HT1080 (cell line): Measurements from ENCODE around the gene KIF4B. TPM values are rescaled to one million over a fixed set of nuclear protein-coding genes. Genes with fewer than 3 reads are reported as not detected.
A peak's percentile ranks its signal among the peaks of the same experiment; 100 is the strongest.

ENCODE experiments used
- DNase-seq: peaks from one replicate; pipeline ENCODE4 v3.0.0-alpha.2; 2015; ENCODE audit warnings: low read depth
- total RNA-seq: library from RNA; depleted of rRNA; stranded (reverse); fragments of >200 nt; shearing (Covaris generic); gene quantifications from 2 replicates; pipeline ENCODE4 v1.2.3, GENCODE V29; 2014; rRNA removed

The KIF4B gene
- total RNA-seq, 1 experiment from 2014 or later, result not detected

- no peak for DNase-seq
Observed at GRCh38 chr5:155050384-155051019, 36.9 kb downstream of the KIF4B start.

- DNase-seq, result peak; percentile 17
Observed at GRCh38 chr5:155052532-155052931, 39.0 kb downstream of the KIF4B start.

- DNase-seq, result no peak
Observed at GRCh38 chr5:155053501-155053900, 39.9 kb downstream of the KIF4B start.

- no peak for DNase-seq
Observed at GRCh38 chr5:155056644-155057269, 43.2 kb downstream of the KIF4B start.

- DNase-seq, result no peak
Observed at GRCh38 chr5:155057626-155058025, 44.1 kb downstream of the KIF4B start.

- DNase-seq, result no peak
Observed at GRCh38 chr5:155064580-155064979, 51.0 kb downstream of the KIF4B start.

- DNase-seq, result no peak
Observed at GRCh38 chr5:155066886-155067595, 53.5 kb downstream of the KIF4B start.

Other genes with a start within 250 kb of the KIF4B start
- gene FAXDC2, start 163.2 kb upstream of the KIF4B start, total RNA-seq, result 0.90 and 1.4 TPM in 2 replicates
- gene CNOT8, start 155.1 kb upstream of the KIF4B start, total RNA-seq, result 40.0 and 52.5 TPM in 2 replicates
- 27.0 and 28.6 TPM in 2 replicates for gene GEMIN5, start 75.5 kb upstream of the KIF4B start, total RNA-seq
- 34.0 and 39.7 TPM in 2 replicates for gene MRPL22, start 72.7 kb upstream of the KIF4B start, total RNA-seq